Muscle layer of duodenum (tissue), 2 donors: ENCODE data around the gene CALHM2.
A peak's percentile ranks its signal among the peaks of the same experiment; 100 is the strongest.

ENCODE experiments used
- H3K27ac ChIP-seq: one replicate; pipeline ENCODE4 v1.7.0; 2013; ENCODE audit warnings: mild to moderate bottlenecking, low read length
- H3K27me3 ChIP-seq: one replicate; pipeline ENCODE4 v1.7.0; 2013; ENCODE audit warnings: low read depth, mild to moderate bottlenecking, control low read depth, low read length
- H3K36me3 ChIP-seq, 2 donors: one replicate each; pipeline ENCODE4 v1.7.0; 2013; ENCODE audit warnings: low read length in 2 of 2, control low read depth in 1 of 2, mild to moderate bottlenecking in 1 of 2; ENCODE audit not compliant: insufficient read depth in 2 of 2, control insufficient read depth in 1 of 2
- H3K4me1 ChIP-seq, 2 donors: one replicate each; pipeline ENCODE4 v1.7.0; 2013; ENCODE audit warnings: low read length in 2 of 2, mild to moderate bottlenecking in 2 of 2, control low read depth in 1 of 2, moderate library complexity in 1 of 2; ENCODE audit not compliant: insufficient read depth in 2 of 2, control insufficient read depth in 1 of 2
- H3K4me3 ChIP-seq, 2 donors: one replicate each; pipeline ENCODE4 v1.7.0; 2013; ENCODE audit warnings: low read length in 2 of 2, low read depth in 1 of 2, mild to moderate bottlenecking in 1 of 2
- H3K9me3 ChIP-seq, 2 donors: one replicate each; pipeline ENCODE4 v1.7.0; 2013; ENCODE audit warnings: low read length in 2 of 2, control low read depth in 1 of 2, mild to moderate bottlenecking in 1 of 2; ENCODE audit not compliant: control insufficient read depth in 1 of 2
- donor health status: healthy.

The CALHM2 gene

DNA sequence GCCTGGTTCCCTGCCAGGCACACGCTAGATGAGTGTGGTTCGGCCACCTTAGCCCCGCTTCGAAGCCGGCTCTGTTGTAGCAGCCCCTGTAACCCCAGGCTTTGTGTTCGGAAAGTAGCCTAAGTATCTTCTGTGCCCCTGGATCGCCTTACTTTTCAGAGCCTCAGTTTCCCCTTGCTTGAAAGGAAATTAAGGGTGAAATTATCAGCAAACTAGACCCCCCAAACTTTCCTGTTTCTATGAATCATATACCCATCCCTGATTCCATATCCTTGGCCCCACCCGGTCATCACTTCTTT is 55.4 kb downstream of the CALHM2 start:
- Histone ChIP-seq H3K27me3 (no peaks in the 10 kb centered on the region), H3K36me3 (peaks cover 18 to 38% of the 10 kb centered on the region in 2 donors), H3K9me3 (no peaks in the 10 kb centered on the region), H3K27ac (peak overlapping the region; percentile 94), H3K4me1 (peaks cover 13 to 38% of the 10 kb centered on the region in 2 donors), H3K4me3 (peak overlapping the region; percentile 91 to 96)
